Measurements from ENCODE around the gene CKLF. TPM values are rescaled to one million over a fixed set of nuclear protein-coding genes. Genes with fewer than 3 reads are reported as not detected.
A peak's percentile ranks its signal among the peaks of the same experiment; 100 is the strongest.

CKLF gene
- total RNA-seq, 1 experiment from 2014 or later: 47.9 TPM

- intact Hi-C loops (cut with micrococcal nuclease): loop anchor here (5.0 kb wide), 1 partner anchor 43 kb away; the partner anchor contains the start of genes CKLF and TK2
- POLR2A ChIA-PET (ENCODE audit: unreplicated experiment): no interaction called here
Observed at GRCh38 chr16:66509576-66509975, 42.8 kb upstream of the CKLF start.

DNA sequence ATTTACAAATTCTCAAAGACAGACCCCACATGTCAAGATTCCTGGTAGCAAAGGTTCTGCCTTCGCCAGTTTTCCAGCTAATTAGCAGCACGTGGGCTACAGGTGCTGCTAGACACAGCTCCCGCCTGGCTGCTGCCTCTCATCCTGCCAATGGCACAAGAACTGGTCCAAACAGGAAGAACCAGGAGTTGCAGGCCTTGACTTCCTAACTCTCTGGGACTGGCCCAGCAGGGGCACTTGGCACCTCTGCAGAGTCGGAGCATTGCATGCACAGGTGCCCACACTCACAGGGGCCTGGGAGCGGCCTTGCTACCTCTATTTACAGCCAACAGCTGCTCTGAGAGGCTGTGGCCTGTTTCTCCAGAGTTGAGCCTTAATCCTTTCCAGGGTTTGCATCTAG lies 42.1 kb upstream of the CKLF start:
- H3K9ac ChIP-seq (ENCODE audit: low read length): no peak overlapping the region
- peaks cover 6% of the 10 kb centered on the region for H3F3A ChIP-seq (ENCODE audit: low read length, unreplicated experiment)
- H2AFZ ChIP-seq (ENCODE audit: low read length): no peak overlapping the region
- no peaks in the 10 kb centered on the region for H3K9me2 ChIP-seq (replicated peaks; ENCODE audit: low read length)
- no peak for ATAC-seq
- H3K9me3 ChIP-seq (ENCODE audit: low read length): no peaks in the 10 kb centered on the region
- no peak overlapping the region for H3K4me2 ChIP-seq (ENCODE audit: low read length)
- no peaks in the 10 kb centered on the region for H4K20me1 ChIP-seq (ENCODE audit: low read length)
- TF ChIP-seq CTCF (conservative IDR thresholded peaks at IDR 0.05; ENCODE audit: low read depth, low read length) (no peak), EZH2phosphoT487 (IDR thresholded peaks at IDR 0.05; ENCODE audit: borderline replicate concordance, low read length) (no peak), EZH2 (IDR thresholded peaks at IDR 0.05; ENCODE audit: low read length, unreplicated experiment) (no peak)
- H3K79me2 ChIP-seq (ENCODE audit: low read length): no peaks in the 10 kb centered on the region
- POLR2A ChIA-PET (ENCODE audit: unreplicated experiment): no interaction called here
- DNase-seq: no peak
- CTCF ChIA-PET: no interaction called here
- peak overlapping the region; percentile 82 for H3K27ac ChIP-seq (ENCODE audit: low read length)
- no peak overlapping the region for H3K4me3 ChIP-seq (ENCODE audit: low read length)
- intact Hi-C loops (cut with micrococcal nuclease): no loop called here
- no peaks in the 10 kb centered on the region for H3K27me3 ChIP-seq (ENCODE audit: low read length)
- H3K4me1 ChIP-seq (ENCODE audit: insufficient read depth, low read length): peaks cover 72% of the 10 kb centered on the region
- BruUV-seq (replicated peaks): no TSS peak
- no peaks in the 10 kb centered on the region for H3K36me3 ChIP-seq (ENCODE audit: low read depth, low read length)

More at GRCh38 chr16:66509576-66509975, 42.8 kb upstream of the CKLF start:
- peaks cover 72% of the 10 kb centered on the region for H3K4me1 ChIP-seq (ENCODE audit: insufficient read depth, low read length)
- no peak for DNase-seq
- H3K9ac ChIP-seq (ENCODE audit: low read length): no peak overlapping the region
- H3K36me3 ChIP-seq (ENCODE audit: low read depth, low read length): no peaks in the 10 kb centered on the region
- no peak for ATAC-seq
- no peaks in the 10 kb centered on the region for H3K9me3 ChIP-seq (ENCODE audit: low read length)
- H3K9me2 ChIP-seq (replicated peaks; ENCODE audit: low read length): no peaks in the 10 kb centered on the region
- no peak overlapping the region for H3K27ac ChIP-seq (ENCODE audit: low read length)
- H3K4me2 ChIP-seq (ENCODE audit: low read length): no peak overlapping the region
- no TSS peak for BruUV-seq (replicated peaks)
- no peaks in the 10 kb centered on the region for H3K79me2 ChIP-seq (ENCODE audit: low read length)
- H3K4me3 ChIP-seq (ENCODE audit: low read length): no peak overlapping the region
- H3F3A ChIP-seq (ENCODE audit: low read length, unreplicated experiment): peaks cover 6% of the 10 kb centered on the region
- CTCF ChIA-PET: interaction anchor here (0.7 kb wide), 1 partner anchor 47 kb away, joined by 3 read pairs; no protein-coding TSS in a partner anchor
- no peak overlapping the region for H2AFZ ChIP-seq (ENCODE audit: low read length)
- TF ChIP-seq EZH2phosphoT487 (IDR thresholded peaks at IDR 0.05; ENCODE audit: borderline replicate concordance, low read length): no peak
- no peak for TF ChIP-seq CTCF (conservative IDR thresholded peaks at IDR 0.05; ENCODE audit: low read depth, low read length)
- TF ChIP-seq EZH2 (IDR thresholded peaks at IDR 0.05; ENCODE audit: low read length, unreplicated experiment): no peak
- no peaks in the 10 kb centered on the region for H4K20me1 ChIP-seq (ENCODE audit: low read length)
- H3K27me3 ChIP-seq (ENCODE audit: low read length): no peaks in the 10 kb centered on the region

- Histone ChIP-seq H3K4me2 (ENCODE audit: low read length) (peak overlapping the region; percentile 85), H3K4me3 (ENCODE audit: low read length) (no peak overlapping the region), H3F3A (ENCODE audit: low read length, unreplicated experiment) (peaks cover 6% of the 10 kb centered on the region), H2AFZ (ENCODE audit: low read length) (no peak overlapping the region), H3K79me2 (ENCODE audit: low read length) (no peaks in the 10 kb centered on the region), H3K9me2 (replicated peaks; ENCODE audit: low read length) (no peaks in the 10 kb centered on the region), H3K36me3 (ENCODE audit: low read depth, low read length) (no peaks in the 10 kb centered on the region), H3K27me3 (ENCODE audit: low read length) (no peaks in the 10 kb centered on the region), H3K9ac (ENCODE audit: low read length) (peak overlapping the region; percentile 22; the same call in 1 of the 2 replicates), H3K27ac (ENCODE audit: low read length) (peak overlapping the region; percentile 82), H3K4me1 (ENCODE audit: insufficient read depth, low read length) (peaks cover 72% of the 10 kb centered on the region), H3K9me3 (ENCODE audit: low read length) (no peaks in the 10 kb centered on the region), H4K20me1 (ENCODE audit: low read length) (no peaks in the 10 kb centered on the region)
- intact Hi-C loops (cut with micrococcal nuclease): no loop called here
- peak; percentile 46 for DNase-seq
- TSS peak; percentile 22 for BruUV-seq (replicated peaks)
- POLR2A ChIA-PET (ENCODE audit: unreplicated experiment): no interaction called here
- ATAC-seq: no peak
- CTCF ChIA-PET: interaction anchor here (0.9 to 1.4 kb wide), 3 partner anchors 11 to 104 kb away, joined by 3 to 5 read pairs (median 3); no protein-coding TSS in a partner anchor
- TF ChIP-seq CTCF (conservative IDR thresholded peaks at IDR 0.05; ENCODE audit: low read depth, low read length): no peak
- TF ChIP-seq EZH2 (IDR thresholded peaks at IDR 0.05; ENCODE audit: low read length, unreplicated experiment): no peak
- no peak for TF ChIP-seq EZH2phosphoT487 (IDR thresholded peaks at IDR 0.05; ENCODE audit: borderline replicate concordance, low read length)
Observed at GRCh38 chr16:66510711-66511601, 41.4 kb upstream of the CKLF start.
